Activated CD4-positive, alpha-beta T cell treated with anti-CD3 and anti-CD28 coated beads, Interleukin-2, amount 10 ng/mL, durations not matched to agents 7 days and 5 days (primary cell): ENCODE data around the gene RAB3C. TPM values are rescaled to one million over a fixed set of nuclear protein-coding genes. Genes with fewer than 3 reads are reported as not detected.
A peak's percentile ranks its signal among the peaks of the same experiment; 100 is the strongest.
"Not testable (repeated sequence)": the region's sequence is repeated elsewhere in the genome, so short reads cannot be mapped to it uniquely, and the experiment has no call there.

Experiments used
- CTCF ChIA-PET: fragments of 350-600 bp; sonication (Branson Sonifier 250); formaldehyde crosslinking; loops from one replicate; lab custom pipeline; 2021; ENCODE audit warnings: antibody characterized with exemption; lab: Charles Lee
- POLR2A ChIA-PET: fragments of 350-600 bp; sonication (Branson Sonifier 250); formaldehyde crosslinking; loops from one replicate; lab custom pipeline; 2021; ENCODE audit warnings: antibody characterized with exemption; lab: Charles Lee
- DNase-seq: peaks from one replicate; pipeline ENCODE4 v3.0.0-alpha.2; 2020
- H3K27ac Mint-ChIP-seq: one replicate; pipeline ENCODE4 v1.8.0; 2021; ENCODE audit warnings: mild to moderate bottlenecking, moderate library complexity, mixed read lengths
- H3K27me3 Mint-ChIP-seq: one replicate; pipeline ENCODE4 v1.8.0; 2021; ENCODE audit warnings: mixed read lengths
- H3K36me3 Mint-ChIP-seq: one replicate; pipeline ENCODE4 v1.8.0; 2021; ENCODE audit warnings: low read depth, mixed read lengths
- H3K4me1 Mint-ChIP-seq: one replicate; pipeline ENCODE4 v1.8.0; 2021; ENCODE audit warnings: mixed read lengths
- H3K4me3 Mint-ChIP-seq: one replicate; pipeline ENCODE4 v1.8.0; 2021; ENCODE audit warnings: mild to moderate bottlenecking, moderate library complexity, mixed read lengths
- H3K9me3 Mint-ChIP-seq: one replicate; pipeline ENCODE4 v1.8.0; 2021; ENCODE audit warnings: mixed read lengths
- total RNA-seq, 2 experiments: library from RNA; stranded (reverse); gene quantifications; one replicate each; pipeline ENCODE4 v1.2.3, GENCODE V29; 2021

RAB3C gene
- not detected for total RNA-seq

GRCh38 chr5:58582803-58583491, at the start of gene RAB3C:
Gene RAB3C (plus strand): TSS chr5:58583075. CDS start chr5:58583209, 134 bp downstream.
- ChIA-PET CTCF (no interaction called here), POLR2A (no interaction called here)
- no peaks in the 10 kb centered on the region for H3K36me3 Mint-ChIP-seq
- no peak within 1 kb of the TSS for H3K27ac Mint-ChIP-seq
- peaks cover 18% of the 10 kb centered on the region for H3K4me1 Mint-ChIP-seq
- H3K9me3 Mint-ChIP-seq: no peaks in the 10 kb centered on the region
- H3K4me3 Mint-ChIP-seq: peak within 1 kb of the TSS; percentile 72
- peaks cover 33% of the 10 kb centered on the region for H3K27me3 Mint-ChIP-seq
- DNase-seq: peak; percentile 74

DNA sequence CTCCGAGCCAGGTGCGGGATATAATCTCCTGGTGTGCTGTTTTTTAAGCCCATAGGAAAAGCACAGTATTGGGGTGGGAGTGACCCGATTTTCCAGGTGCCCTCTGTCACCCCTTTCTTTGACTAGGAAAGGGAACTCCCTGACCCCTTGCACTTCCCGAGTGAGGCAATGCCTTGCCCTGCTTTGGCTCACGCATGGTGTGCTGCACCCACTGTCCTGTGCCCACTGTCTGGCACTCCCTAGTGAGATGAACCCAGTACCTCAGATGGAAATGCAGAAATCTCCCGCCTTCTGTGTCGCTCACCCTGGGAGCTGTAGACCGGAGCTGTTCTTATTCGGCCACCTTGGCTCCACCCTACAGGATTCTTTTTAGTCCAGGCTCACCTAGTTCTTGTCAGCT, 40.9 kb upstream of the RAB3C start:
- H3K4me3 Mint-ChIP-seq, H3K27me3 Mint-ChIP-seq, H3K4me1 Mint-ChIP-seq, H3K9me3 Mint-ChIP-seq, POLR2A ChIA-PET, H3K36me3 Mint-ChIP-seq, H3K27ac Mint-ChIP-seq, CTCF ChIA-PET, DNase-seq: not testable (repeated sequence)

- POLR2A ChIA-PET: no interaction called here
- CTCF ChIA-PET: no interaction called here
- no peak for DNase-seq
- no peaks in the 10 kb centered on the region for H3K36me3 Mint-ChIP-seq
- no peaks in the 10 kb centered on the region for H3K27me3 Mint-ChIP-seq
- H3K4me3 Mint-ChIP-seq: no peak overlapping the region
- no peaks in the 10 kb centered on the region for H3K9me3 Mint-ChIP-seq
- no peaks in the 10 kb centered on the region for H3K4me1 Mint-ChIP-seq
- H3K27ac Mint-ChIP-seq: no peak overlapping the region
Measured at GRCh38 chr5:58542709-58543108, 40.2 kb upstream of the RAB3C start.

GRCh38 chr5:58543723-58544122, 39.2 kb upstream of the RAB3C start:
- no peaks in the 10 kb centered on the region for H3K4me1 Mint-ChIP-seq
- H3K27me3 Mint-ChIP-seq: no peaks in the 10 kb centered on the region
- CTCF ChIA-PET: no interaction called here
- DNase-seq: no peak
- H3K36me3 Mint-ChIP-seq: no peaks in the 10 kb centered on the region
- H3K27ac Mint-ChIP-seq: no peak overlapping the region
- no peaks in the 10 kb centered on the region for H3K9me3 Mint-ChIP-seq
- no peak overlapping the region for H3K4me3 Mint-ChIP-seq
- POLR2A ChIA-PET: no interaction called here

DNA sequence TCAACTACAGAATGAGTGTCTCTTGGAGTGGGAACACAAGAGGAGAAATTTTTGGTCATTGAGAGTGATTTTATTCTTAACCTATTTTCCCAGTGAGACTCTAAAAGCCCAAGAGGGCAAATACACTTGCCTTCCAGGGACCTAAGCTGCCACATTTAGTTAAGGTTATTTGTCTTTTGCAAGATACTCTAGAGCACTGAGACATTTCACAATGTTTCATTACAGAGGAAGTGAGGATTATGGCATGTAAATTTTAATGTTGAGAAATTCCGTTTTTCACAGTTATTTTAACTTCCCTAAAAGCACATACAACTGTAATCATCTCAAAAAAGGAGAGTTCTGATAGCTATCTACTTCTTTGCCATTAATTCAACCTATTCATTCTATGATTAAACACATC, 38.7 kb upstream of the RAB3C start:
- CTCF ChIA-PET: no interaction called here
- no peaks in the 10 kb centered on the region for H3K27me3 Mint-ChIP-seq
- no peaks in the 10 kb centered on the region for H3K36me3 Mint-ChIP-seq
- no peak overlapping the region for H3K27ac Mint-ChIP-seq
- no peak for DNase-seq
- H3K4me3 Mint-ChIP-seq: no peak overlapping the region
- POLR2A ChIA-PET: no interaction called here
- no peaks in the 10 kb centered on the region for H3K4me1 Mint-ChIP-seq
- H3K9me3 Mint-ChIP-seq: no peaks in the 10 kb centered on the region

DNA sequence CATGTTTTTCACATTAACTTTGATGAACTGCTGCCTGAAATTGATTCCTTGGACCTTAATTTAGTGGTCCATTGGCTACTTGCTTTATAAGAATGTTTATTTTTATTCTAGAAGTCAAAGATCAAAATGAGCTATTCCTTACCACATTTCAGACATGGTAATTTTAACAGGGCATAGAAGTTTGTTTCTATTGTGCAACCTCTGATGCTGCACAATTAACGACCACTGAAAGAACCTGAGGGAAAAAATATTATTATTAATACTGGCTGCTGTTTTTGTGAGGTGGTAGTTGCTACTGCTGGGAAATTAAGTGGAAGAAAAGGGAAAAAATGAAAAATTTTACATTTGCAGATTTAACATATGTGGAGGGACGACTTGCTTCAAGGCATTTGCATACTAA, 37.9 kb upstream of the RAB3C start:
- Mint-ChIP-seq H3K27me3 (no peaks in the 10 kb centered on the region), H3K36me3 (no peaks in the 10 kb centered on the region), H3K4me3 (no peak overlapping the region), H3K27ac (no peak overlapping the region), H3K4me1 (no peaks in the 10 kb centered on the region), H3K9me3 (no peaks in the 10 kb centered on the region)
- CTCF ChIA-PET: no interaction called here
- POLR2A ChIA-PET: no interaction called here
- DNase-seq: no peak

DNA sequence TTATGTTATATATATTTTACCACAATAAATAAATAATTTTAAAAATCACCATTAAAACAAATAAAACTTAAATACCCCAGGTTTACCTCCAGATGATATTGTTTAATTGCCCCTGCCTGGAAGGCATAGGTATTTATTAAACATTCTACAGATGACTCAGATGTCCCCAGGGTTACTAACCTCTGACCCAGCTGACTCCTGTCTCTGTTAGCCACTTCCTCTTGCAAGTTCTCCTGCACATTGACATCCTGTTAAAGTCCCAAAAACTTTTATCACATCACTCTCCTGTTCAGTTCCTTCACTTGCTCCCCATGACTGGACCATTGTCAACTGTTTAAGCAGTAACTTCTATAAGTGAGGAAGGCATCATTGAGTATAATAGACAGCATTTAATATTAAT, 37.0 kb upstream of the RAB3C start:
- Mint-ChIP-seq H3K27me3 (no peaks in the 10 kb centered on the region), H3K4me3 (no peak overlapping the region), H3K4me1 (no peaks in the 10 kb centered on the region)

DNA sequence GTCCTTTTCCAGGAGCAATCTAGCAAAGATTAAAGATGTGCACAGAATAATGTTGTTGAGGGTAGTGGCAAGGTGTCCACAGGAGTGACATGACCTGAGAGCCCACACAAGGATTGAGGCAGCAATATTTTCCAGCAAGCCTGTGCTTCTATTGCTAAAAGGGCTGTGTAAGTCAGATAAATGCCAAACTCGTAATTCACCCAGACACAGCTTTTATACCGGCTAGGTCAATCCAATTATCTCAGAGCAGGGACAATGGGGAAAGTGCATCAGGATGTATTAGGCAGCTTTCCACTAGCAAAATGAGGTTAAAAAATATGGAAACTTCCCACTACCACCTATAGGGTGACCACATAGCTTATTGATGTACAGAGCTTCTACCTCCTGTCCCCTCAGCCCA, 34.8 kb upstream of the RAB3C start:
- Mint-ChIP-seq H3K4me1 (no peaks in the 10 kb centered on the region), H3K27me3 (no peaks in the 10 kb centered on the region), H3K36me3 (no peaks in the 10 kb centered on the region), H3K9me3 (no peaks in the 10 kb centered on the region), H3K4me3 (no peak overlapping the region), H3K27ac (no peak overlapping the region)
- POLR2A ChIA-PET: no interaction called here
- CTCF ChIA-PET: no interaction called here
- DNase-seq: no peak

More for the DNA sequence above, 37.0 kb upstream of the RAB3C start:
- no peak for DNase-seq
- Mint-ChIP-seq H3K36me3 (no peaks in the 10 kb centered on the region), H3K27ac (no peak overlapping the region), H3K9me3 (no peaks in the 10 kb centered on the region)
- ChIA-PET POLR2A (no interaction called here), CTCF (no interaction called here)

- Mint-ChIP-seq H3K27ac (no peak overlapping the region), H3K4me3 (no peak overlapping the region), H3K27me3 (no peaks in the 10 kb centered on the region), H3K9me3 (no peaks in the 10 kb centered on the region), H3K36me3 (no peaks in the 10 kb centered on the region), H3K4me1 (no peaks in the 10 kb centered on the region)
- ChIA-PET CTCF (no interaction called here), POLR2A (no interaction called here)
- DNase-seq: no peak
Measured at GRCh38 chr5:58551492-58551891, 31.4 kb upstream of the RAB3C start.

DNA sequence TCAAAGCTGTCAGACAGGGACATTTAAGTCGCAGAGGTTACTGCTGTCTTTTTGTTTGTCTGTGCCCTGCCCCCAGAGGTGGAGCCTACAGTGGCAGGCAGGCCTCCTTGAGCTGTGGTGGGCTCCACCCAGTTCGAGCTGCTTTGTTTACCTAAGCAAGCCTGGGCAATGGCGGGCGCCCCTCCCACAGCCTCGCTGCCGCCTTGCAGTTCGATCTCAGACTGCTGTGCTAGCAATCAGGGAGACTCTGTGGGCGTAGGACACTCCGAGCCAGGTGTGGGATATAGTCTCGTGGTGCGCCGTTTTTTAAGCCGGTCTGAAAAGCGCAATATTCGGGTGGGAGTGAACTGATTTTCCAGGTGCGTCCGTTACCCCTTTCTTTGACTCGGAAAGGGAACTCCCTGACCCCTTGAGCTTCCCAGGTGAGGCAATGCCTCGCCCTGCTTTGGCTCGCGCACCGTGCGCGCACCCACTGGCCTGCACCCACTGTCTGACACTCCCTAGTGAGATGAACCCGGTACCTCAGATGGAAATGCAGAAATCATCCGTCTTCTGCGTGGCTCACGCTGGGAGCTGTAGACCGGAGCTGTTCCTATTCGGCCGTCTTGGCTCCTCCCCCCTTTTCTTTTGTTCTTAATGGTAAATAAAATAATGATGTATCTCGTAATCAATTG, 25.1 kb upstream of the RAB3C start:
- POLR2A ChIA-PET, H3K27ac Mint-ChIP-seq, H3K27me3 Mint-ChIP-seq, H3K4me3 Mint-ChIP-seq, CTCF ChIA-PET, DNase-seq, H3K4me1 Mint-ChIP-seq, H3K9me3 Mint-ChIP-seq, H3K36me3 Mint-ChIP-seq: not testable (repeated sequence)

- H3K27ac Mint-ChIP-seq, H3K4me1 Mint-ChIP-seq, H3K4me3 Mint-ChIP-seq, H3K9me3 Mint-ChIP-seq, POLR2A ChIA-PET, H3K36me3 Mint-ChIP-seq, H3K27me3 Mint-ChIP-seq, DNase-seq, CTCF ChIA-PET: not testable (repeated sequence)
Measured at GRCh38 chr5:58563016-58563700, 19.7 kb upstream of the RAB3C start.

DNA sequence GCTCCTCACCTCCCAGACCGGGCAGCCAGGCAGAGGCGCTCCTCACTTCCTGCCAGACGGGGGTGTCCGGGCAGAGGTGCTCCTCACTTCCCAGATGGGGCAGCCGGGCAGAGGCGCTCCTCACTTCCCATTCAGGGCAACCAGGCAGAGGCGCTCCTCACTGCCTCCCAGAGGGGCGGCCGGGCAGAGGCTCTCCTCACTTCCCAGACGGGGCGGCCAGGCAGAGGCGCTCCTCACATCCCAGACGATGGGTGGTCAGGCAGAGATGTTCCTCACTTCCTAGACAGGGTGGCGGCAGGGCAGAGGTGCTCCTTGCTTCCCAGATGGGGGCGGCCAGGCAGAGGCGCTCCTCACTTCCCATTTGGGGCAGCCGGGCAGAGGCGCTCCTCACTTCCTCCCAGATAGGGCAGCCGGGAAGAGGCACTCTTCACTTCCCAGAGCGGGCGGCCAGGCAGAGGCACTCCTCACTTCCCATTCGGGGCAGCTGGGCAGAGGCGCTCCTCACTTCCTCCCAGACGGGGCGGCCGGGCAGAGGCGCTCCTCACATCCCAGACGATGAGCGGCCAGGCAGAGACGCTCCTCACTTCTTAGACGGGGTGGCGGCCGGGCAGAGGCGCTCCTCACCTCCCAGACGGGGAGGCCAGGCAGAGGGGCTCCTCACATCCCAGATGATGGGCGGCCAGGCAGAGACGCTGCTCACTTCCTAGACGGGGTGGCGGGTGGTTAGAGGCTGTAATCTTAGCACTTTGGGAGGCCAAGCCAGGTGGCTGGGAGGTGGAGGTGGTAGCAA, 18.6 kb upstream of the RAB3C start:
- H3K36me3 Mint-ChIP-seq, H3K27ac Mint-ChIP-seq, POLR2A ChIA-PET, H3K4me1 Mint-ChIP-seq, H3K27me3 Mint-ChIP-seq, H3K4me3 Mint-ChIP-seq, CTCF ChIA-PET, DNase-seq, H3K9me3 Mint-ChIP-seq: not testable (repeated sequence)

DNA sequence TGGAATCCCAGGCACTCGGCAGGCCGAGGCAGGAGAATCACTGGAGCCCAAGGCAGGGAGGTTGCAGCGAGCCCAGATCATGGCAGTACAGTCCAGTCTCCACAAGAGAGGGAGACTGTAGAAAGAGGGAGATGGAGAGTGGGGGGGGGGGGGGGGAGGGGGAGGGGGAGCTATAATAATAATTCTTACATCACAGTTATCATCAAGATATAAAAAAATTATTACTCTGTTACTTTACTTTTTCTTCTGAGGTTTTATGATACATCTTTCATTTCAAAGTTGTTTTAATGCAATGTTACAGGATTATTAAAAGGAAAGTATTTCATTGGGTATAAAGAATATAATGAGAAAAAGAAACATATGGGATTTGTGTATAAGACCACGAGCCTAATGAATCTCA, 17.8 kb upstream of the RAB3C start:
- ChIA-PET POLR2A (no interaction called here), CTCF (no interaction called here)
- H3K27ac Mint-ChIP-seq: no peak overlapping the region
- H3K9me3 Mint-ChIP-seq: no peaks in the 10 kb centered on the region
- H3K27me3 Mint-ChIP-seq: no peaks in the 10 kb centered on the region
- H3K36me3 Mint-ChIP-seq: no peaks in the 10 kb centered on the region
- no peak for DNase-seq
- H3K4me1 Mint-ChIP-seq: no peaks in the 10 kb centered on the region
- no peak overlapping the region for H3K4me3 Mint-ChIP-seq
